H1 (cell line): ENCODE data around the gene SBNO1. TPM values are rescaled to one million over a fixed set of nuclear protein-coding genes. Genes with fewer than 3 reads are reported as not detected.

Source experiments
- CTCF ChIA-PET: fragments of 300-600 bp; sonication (Branson Sonifier 250); formaldehyde crosslinking; loops from one replicate; lab custom pipeline; 2021; ENCODE audit not compliant: partially characterized antibody; lab: Charles Lee
- POLR2A ChIA-PET: fragments of 300-600 bp; sonication (Branson Sonifier 250); formaldehyde crosslinking; loops from one replicate; lab custom pipeline; 2021; ENCODE audit warnings: inconsistent platforms; ENCODE audit not compliant: partially characterized antibody; lab: Charles Lee
- DNase-seq, 2 experiments: peaks; one replicate each; pipeline versions ENCODE4 v3.0.0 to v3.0.0-alpha.2; 2010 to 2022; ENCODE audit warnings: low spot score in 2 of 2, low read depth in 1 of 2, mixed read lengths in 1 of 2
- FAIRE-seq: peaks from 2 replicates; lab custom pipeline; 2011; peaks lifted over from hg19 to GRCh38; lab: Jason Lieb, UNC
- H2AFZ ChIP-seq: 2 replicates; pipeline ENCODE4 v1.8.1; 2012; ENCODE audit warnings: low read length, inconsistent platforms
- H2AK5ac ChIP-seq: 2 replicates; pipeline ENCODE4 v1.6.1; 2013; ENCODE audit warnings: low read depth, low read length
- H2BK120ac ChIP-seq: replicated peaks from 2 replicates; pipeline ENCODE3; 2013; ENCODE audit warnings: low read depth, low read length, inconsistent platforms
- H2BK12ac ChIP-seq: 2 replicates; pipeline ENCODE4 v1.6.1; 2013; ENCODE audit warnings: low read depth, low read length
- H2BK15ac ChIP-seq: 2 replicates; pipeline ENCODE4 v1.6.1; 2013; ENCODE audit warnings: low read length
- H2BK20ac ChIP-seq: 2 replicates; pipeline ENCODE4 v1.6.1; 2013; ENCODE audit warnings: low read length
- H2BK5ac ChIP-seq: 2 replicates; pipeline ENCODE4 v1.6.1; 2013; ENCODE audit warnings: low read depth, low read length
- H3K14ac ChIP-seq: 2 replicates; pipeline ENCODE4 v1.6.1; 2013; ENCODE audit warnings: inconsistent platforms; ENCODE audit not compliant: insufficient read length
- H3K18ac ChIP-seq: 2 replicates; pipeline ENCODE4 v1.6.1; 2013; ENCODE audit warnings: low read length; ENCODE audit errors: extremely low read depth
- H3K23ac ChIP-seq: 2 replicates; pipeline ENCODE4 v1.6.1; 2013; ENCODE audit warnings: inconsistent platforms; ENCODE audit not compliant: insufficient read length
- H3K23me2 ChIP-seq: 2 replicates; pipeline ENCODE4 v1.6.1; 2013; ENCODE audit warnings: low read depth, low read length
- H3K27ac ChIP-seq: 2 replicates; pipeline ENCODE4 v1.6.1; 2011; ENCODE audit warnings: low read depth, low read length, inconsistent platforms
- H3K27me3 ChIP-seq, 4 experiments: replicated peaks in 1 of 4; 1 replicate in 1 of 4; 2 replicates in 3 of 4; pipeline versions ENCODE4 v1.6.1 to v1.8.1; 2011 to 2013; ENCODE audit warnings: low read length in 3 of 4, mild to moderate bottlenecking in 3 of 4, inconsistent platforms in 2 of 4, mixed read lengths in 2 of 4, moderate library complexity in 1 of 4; ENCODE audit not compliant: control insufficient read depth in 3 of 4, insufficient read depth in 3 of 4; ENCODE audit errors: extremely low read depth in 1 of 4
- H3K36me3 ChIP-seq, 4 experiments: 2 replicates each; pipeline versions ENCODE4 v1.6.1 to v1.8.1; 2011 to 2013; ENCODE audit warnings: mild to moderate bottlenecking in 4 of 4, low read length in 3 of 4, moderate library complexity in 2 of 4, control low read depth in 1 of 4, inconsistent platforms in 1 of 4; ENCODE audit not compliant: insufficient read depth in 4 of 4, control insufficient read depth in 2 of 4
- H3K4ac ChIP-seq: replicated peaks from 2 replicates; pipeline ENCODE3; 2013; ENCODE audit warnings: low read length, low read depth, mixed read lengths, inconsistent platforms; ENCODE audit not compliant: insufficient read length
- H3K4me1 ChIP-seq, 4 experiments: replicated peaks in 1 of 4; 1 replicate in 1 of 4; 2 replicates in 3 of 4; pipeline versions ENCODE4 v1.6.1 to v1.8.1; 2011 to 2013; ENCODE audit warnings: low read length in 3 of 4, inconsistent platforms in 2 of 4, mixed read lengths in 1 of 4; ENCODE audit not compliant: insufficient read depth in 4 of 4, control insufficient read depth in 3 of 4
- H3K4me2 ChIP-seq, 2 experiments: 2 replicates each; pipeline versions ENCODE4 v1.6.1 to v1.8.1; 2011 to 2013; ENCODE audit warnings: low read depth in 2 of 2, low read length in 2 of 2, control low read depth in 1 of 2, inconsistent platforms in 1 of 2, mild to moderate bottlenecking in 1 of 2; ENCODE audit not compliant: insufficient read depth in 1 of 2
- H3K4me3 ChIP-seq, 4 experiments: fragments of 200-600, 300-600 bp in 1 of 4; sonication (generic), shearing (Covaris generic), sonication (Bioruptor Twin) in 1 of 4; 2 replicates each; pipeline versions ENCODE4 v1.5.1 to v1.8.1; 2011 to 2016; ENCODE audit warnings: low read length in 4 of 4, low read depth in 3 of 4, control low read depth in 2 of 4, inconsistent platforms in 2 of 4, mild to moderate bottlenecking in 2 of 4, mixed read lengths in 1 of 4, moderate library complexity in 1 of 4; ENCODE audit not compliant: insufficient read depth in 2 of 4; ENCODE audit errors: extremely low read depth in 1 of 4
- H3K56ac ChIP-seq: replicated peaks from 2 replicates; pipeline ENCODE3; 2013; ENCODE audit warnings: low read depth, mild to moderate bottlenecking, mixed read lengths, low read length, inconsistent platforms; ENCODE audit not compliant: insufficient read length
- H3K79me1 ChIP-seq: 2 replicates; pipeline ENCODE4 v1.6.1; 2013; ENCODE audit warnings: low read depth, low read length, control low read depth
- H3K79me2 ChIP-seq, 2 experiments: 2 replicates each; pipeline versions ENCODE4 v1.6.1 to v1.8.1; 2012 to 2013; ENCODE audit warnings: low read length in 2 of 2, mild to moderate bottlenecking in 2 of 2, inconsistent platforms in 1 of 2; ENCODE audit not compliant: insufficient read depth in 2 of 2, control insufficient read depth in 1 of 2
- H3K9ac ChIP-seq, 4 experiments: replicated peaks in 1 of 4; 1 replicate in 1 of 4; 2 replicates in 3 of 4; pipeline versions ENCODE4 v1.6.1 to v1.8.1; 2011 to 2013; ENCODE audit warnings: low read depth in 3 of 4, low read length in 3 of 4, control low read depth in 2 of 4, mild to moderate bottlenecking in 2 of 4, moderate library complexity in 2 of 4, inconsistent platforms in 1 of 4; ENCODE audit errors: extremely low read depth in 1 of 4
- H3K9me3 ChIP-seq, 2 experiments: 2 replicates each; pipeline versions ENCODE4 v1.6.1 to v1.8.1; 2012 to 2013; ENCODE audit warnings: mild to moderate bottlenecking in 2 of 2, moderate library complexity in 2 of 2, control low read depth in 1 of 2, inconsistent platforms in 1 of 2, low read depth in 1 of 2, low read length in 1 of 2, mixed read lengths in 1 of 2; ENCODE audit not compliant: insufficient read depth in 2 of 2
- H4K20me1 ChIP-seq, 2 experiments: replicated peaks in 1 of 2; 2 replicates each; pipeline versions ENCODE3 to v1.8.1; 2011 to 2013; ENCODE audit warnings: inconsistent platforms in 2 of 2, low read length in 2 of 2, mild to moderate bottlenecking in 1 of 2; ENCODE audit not compliant: insufficient read depth in 2 of 2, control insufficient read depth in 1 of 2
- H4K5ac ChIP-seq: 2 replicates; pipeline ENCODE4 v1.6.1; 2013; ENCODE audit warnings: low read length, low read depth, mixed read lengths, inconsistent platforms; ENCODE audit not compliant: insufficient read length
- H4K8ac ChIP-seq: 2 replicates; pipeline ENCODE4 v1.8.0; 2013; ENCODE audit warnings: mild to moderate bottlenecking, moderate library complexity, low read length, inconsistent platforms; ENCODE audit not compliant: insufficient read depth; ENCODE audit errors: extremely low read depth
- H4K91ac ChIP-seq: replicated peaks from 2 replicates; pipeline ENCODE3; 2013; ENCODE audit warnings: low read length, mixed read lengths, inconsistent platforms; ENCODE audit not compliant: insufficient read length
- CBX8 ChIP-seq: fragments of 300-800, 300-1000 bp; sonication (generic); IDR thresholded peaks from 2 replicates; pipeline ENCODE4 v1.7.1; 2016; ENCODE audit warnings: low read depth, low read length, borderline replicate concordance
- EGR1 ChIP-seq: IDR thresholded peaks from 2 replicates; pipeline ENCODE4 v1.6.1; 2011; ENCODE audit warnings: low read depth, low read length, borderline replicate concordance
- HDAC2 ChIP-seq, 2 experiments: fragments of 300-600 bp in 1 of 2; sonication (generic) in 1 of 2; IDR thresholded peaks; 2 replicates each; pipeline ENCODE4 v1.6.1; 2011 to 2012; ENCODE audit warnings: low read depth in 2 of 2, low read length in 2 of 2, mild to moderate bottlenecking in 2 of 2, moderate library complexity in 2 of 2, borderline replicate concordance in 1 of 2, inconsistent platforms in 1 of 2
- MAFK ChIP-seq: IDR thresholded peaks from 2 replicates; pipeline ENCODE4 v1.6.1; 2012; ENCODE audit warnings: low read depth, mild to moderate bottlenecking, improper control_type of control experiment, low read length
- PHF8 ChIP-seq: fragments of 200-600 bp; sonication (generic); conservative IDR thresholded peaks from 2 replicates; pipeline ENCODE4 v1.7.1; 2012; ENCODE audit warnings: low read depth, mild to moderate bottlenecking, inconsistent platforms, low read length, moderate library complexity
- POLR2A ChIP-seq, 2 experiments: IDR thresholded peaks; 1 replicate in 1 of 2; 2 replicates in 1 of 2; pipeline ENCODE4 v1.6.1; 2011; ENCODE audit warnings: low read depth in 2 of 2, low read length in 2 of 2, mild to moderate bottlenecking in 2 of 2; ENCODE audit errors: control extremely low read depth in 1 of 2
- RAD21 ChIP-seq, 2 experiments: IDR thresholded peaks in 1 of 2; conservative IDR thresholded peaks in 1 of 2; 2 replicates each; pipeline ENCODE4 v1.6.1; 2011; ENCODE audit warnings: low read depth in 2 of 2, low read length in 2 of 2, improper control_type of control experiment in 1 of 2, inconsistent platforms in 1 of 2, mild to moderate bottlenecking in 1 of 2, moderate library complexity in 1 of 2
- RFX5 ChIP-seq: IDR thresholded peaks from 2 replicates; pipeline ENCODE4 v1.6.1; 2011; ENCODE audit warnings: low read depth, low read length, improper control_type of control experiment, borderline replicate concordance
- WGBS, 2 experiments: shearing (Covaris generic) in 1 of 2; methylation state at CpG; one replicate each; pipeline versions ENCODE4 v1.1.6 to v1.1.7; 2013 to 2015; ENCODE audit warnings: low lambda C conversion rate in 2 of 2, mixed read lengths in 2 of 2, inconsistent platforms in 1 of 2, low coverage in 1 of 2, missing lambda C conversion rate in 1 of 2; ENCODE audit not compliant: insufficient replicate concordance in 2 of 2, insufficient coverage in 1 of 2, insufficient read length in 1 of 2; ENCODE audit errors: extremely low coverage in 1 of 2, missing lambda C conversion rate in 1 of 2; 5-methylcytosine and 5-hydroxymethylcytosine counted together
- polyA plus RNA-seq, 7 experiments: library from polyadenylated mRNA; depleted of rRNA in 3 of 7; stranded (reverse) in 5 of 7; unstranded in 2 of 7; fragments of >200 nt in 5 of 7; fragments of 200-250 nt in 2 of 7; gene quantifications; 1 replicate in 5 of 7; 2 replicates in 1 of 7; 4 replicates in 1 of 7; pipeline versions ENCODE4 v1.2.1 to v1.2.3, GENCODE V29; 2011 to 2013; ENCODE audit warnings: missing spikeins in 2 of 7, mixed read lengths in 2 of 7
- total RNA-seq: library from RNA; stranded (reverse); fragmentation: NEBNext Ultra II Directional; extraction: Animal tissue kit (Norgen Biotek cat#: 25700); gene quantifications from 2 replicates; pipeline ENCODE4 v1.2.1, GENCODE V29; 2021
- TF ChIP-seq, protein P1 (sequence below), 3 experiments: IDR thresholded peaks; 1 replicate in 2 of 3; 2 replicates in 1 of 3; pipeline versions ENCODE4 v1.5.1 to v1.6.1; 2011; ENCODE audit warnings: low read length in 3 of 3, mild to moderate bottlenecking in 3 of 3, inconsistent platforms in 2 of 3, low read depth in 1 of 3, moderate library complexity in 1 of 3; ENCODE audit not compliant: insufficient read depth in 1 of 3; ENCODE audit errors: control extremely low read depth in 1 of 3
- TF ChIP-seq, protein P2 (sequence below): IDR thresholded peaks from 2 replicates; pipeline ENCODE4 v1.6.1; 2012; ENCODE audit warnings: inconsistent platforms

Gene SBNO1
- total and polyA plus RNA-seq, 2 of the 8 experiments (the other 6 are each of a cell fraction or from before 2014, with no cell fraction given) = 6.7 to 57.7 TPM

DNA sequence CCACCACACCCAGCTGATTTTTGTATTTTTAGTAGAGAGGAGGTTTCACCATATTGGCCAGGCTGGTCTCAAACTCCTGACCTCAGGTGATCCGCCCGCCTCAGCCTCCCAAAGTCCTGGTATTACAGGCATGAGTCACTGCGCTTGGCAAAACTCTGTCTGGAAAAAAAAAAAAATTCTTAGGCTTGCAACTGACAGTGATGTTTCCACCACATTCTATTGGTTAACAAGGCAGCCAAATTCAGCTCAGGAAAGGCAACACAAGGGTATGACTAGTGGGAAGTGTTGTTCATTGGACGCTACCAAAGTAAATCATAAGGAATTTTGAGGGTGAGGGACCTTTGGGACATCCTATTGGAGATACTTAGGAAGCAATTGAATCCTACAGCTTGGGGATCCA lies 2.9 kb upstream of the SBNO1 start:
- Histone ChIP-seq H3K9me3 (peaks cover 0 to 8% of the 10 kb centered on the region in 2 experiments; a peak in 1 of 4 replicates), H3K14ac (no peak overlapping the region), H3K79me1 (no peaks in the 10 kb centered on the region), H2BK20ac (no peak overlapping the region), H4K91ac (no peak overlapping the region), H3K4ac (no peak overlapping the region), H4K8ac (no peak overlapping the region), H3K56ac (no peak overlapping the region), H2BK5ac (no peak overlapping the region), H2BK15ac (no peak overlapping the region), H2BK12ac (no peak overlapping the region), H3K9ac (no peak overlapping the region), H4K20me1 (peaks cover 1 to 4% of the 10 kb centered on the region in 2 experiments), H2AFZ (no peak overlapping the region), H3K4me1 (peaks cover 0 to 2% (median 0%) of the 10 kb centered on the region in 4 experiments; a peak in 1 of 7 replicates), H4K5ac (no peak overlapping the region), H3K79me2 (peaks cover 15 to 21% of the 10 kb centered on the region in 2 experiments), H3K4me2 (no peak overlapping the region), H3K23me2 (peaks cover 4% of the 10 kb centered on the region), H2BK120ac (no peak overlapping the region), H3K23ac (no peak overlapping the region), H3K27ac (no peak overlapping the region), H3K36me3 (no peaks in the 10 kb centered on the region), H3K18ac (no peak overlapping the region), H2AK5ac (no peak overlapping the region), H3K27me3 (no peaks in the 10 kb centered on the region), H3K4me3 (no peak overlapping the region)
- CTCF ChIA-PET = interaction anchor here (0.6 to 1.8 kb wide), 4 partner anchors 14 to 215 kb away, joined by 3 to 5 read pairs (median 4); partner anchors contain the start of gene KMT5A
- DNase-seq (no peak), FAIRE-seq (no peak)
- WGBS, 2 experiments = 86% methylated on average over 4 of the region's 4 CpGs; no CpG with 5 or more reads in 1 of the 2 experiments
- POLR2A ChIA-PET = interaction anchor here (1.2 to 2.2 kb wide), 2 partner anchors 14 to 17 kb away, joined by 4 read pairs; partner anchors contain the start of gene KMT5A
- TF ChIP-seq RAD21 (IDR thresholded peaks at IDR 0.05 in 1 of 2, conservative IDR thresholded peaks at IDR 0.05 in 1 of 2; ENCODE audit: low read depth in 2 of 2, low read length in 2 of 2) = no peak
- no peak for TF ChIP-seq MAFK
- no peak for TF ChIP-seq RFX5
- TF ChIP-seq HDAC2 (IDR thresholded peaks at IDR 0.05; ENCODE audit: borderline replicate concordance in 1 of 2, low read depth in 2 of 2, low read length in 2 of 2) = no peak
- TF ChIP-seq PHF8 = no peak
- TF ChIP-seq, protein P1, sequence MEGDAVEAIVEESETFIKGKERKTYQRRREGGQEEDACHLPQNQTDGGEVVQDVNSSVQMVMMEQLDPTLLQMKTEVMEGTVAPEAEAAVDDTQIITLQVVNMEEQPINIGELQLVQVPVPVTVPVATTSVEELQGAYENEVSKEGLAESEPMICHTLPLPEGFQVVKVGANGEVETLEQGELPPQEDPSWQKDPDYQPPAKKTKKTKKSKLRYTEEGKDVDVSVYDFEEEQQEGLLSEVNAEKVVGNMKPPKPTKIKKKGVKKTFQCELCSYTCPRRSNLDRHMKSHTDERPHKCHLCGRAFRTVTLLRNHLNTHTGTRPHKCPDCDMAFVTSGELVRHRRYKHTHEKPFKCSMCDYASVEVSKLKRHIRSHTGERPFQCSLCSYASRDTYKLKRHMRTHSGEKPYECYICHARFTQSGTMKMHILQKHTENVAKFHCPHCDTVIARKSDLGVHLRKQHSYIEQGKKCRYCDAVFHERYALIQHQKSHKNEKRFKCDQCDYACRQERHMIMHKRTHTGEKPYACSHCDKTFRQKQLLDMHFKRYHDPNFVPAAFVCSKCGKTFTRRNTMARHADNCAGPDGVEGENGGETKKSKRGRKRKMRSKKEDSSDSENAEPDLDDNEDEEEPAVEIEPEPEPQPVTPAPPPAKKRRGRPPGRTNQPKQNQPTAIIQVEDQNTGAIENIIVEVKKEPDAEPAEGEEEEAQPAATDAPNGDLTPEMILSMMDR (IDR thresholded peaks at IDR 0.05; ENCODE audit: control extremely low read depth in 1 of 3, insufficient read depth in 1 of 3, low read depth in 1 of 3, low read length in 3 of 3) = no peak
- TF ChIP-seq, protein P2, sequence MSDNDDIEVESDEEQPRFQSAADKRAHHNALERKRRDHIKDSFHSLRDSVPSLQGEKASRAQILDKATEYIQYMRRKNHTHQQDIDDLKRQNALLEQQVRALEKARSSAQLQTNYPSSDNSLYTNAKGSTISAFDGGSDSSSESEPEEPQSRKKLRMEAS = no peak
- TF ChIP-seq POLR2A (IDR thresholded peaks at IDR 0.05; ENCODE audit: control extremely low read depth in 1 of 2, low read depth in 2 of 2, low read length in 2 of 2) = no peak
- no peak for TF ChIP-seq CBX8
- TF ChIP-seq EGR1 = no peak
